Measurements from ENCODE around the gene MOSPD3. TPM values are rescaled to one million over a fixed set of nuclear protein-coding genes. Genes with fewer than 3 reads are reported as not detected.

Gene MOSPD3
- polyA plus RNA-seq, 12 donors: 12.5 to 69.6 (median 17.2) TPM; not detected in 1

DNA sequence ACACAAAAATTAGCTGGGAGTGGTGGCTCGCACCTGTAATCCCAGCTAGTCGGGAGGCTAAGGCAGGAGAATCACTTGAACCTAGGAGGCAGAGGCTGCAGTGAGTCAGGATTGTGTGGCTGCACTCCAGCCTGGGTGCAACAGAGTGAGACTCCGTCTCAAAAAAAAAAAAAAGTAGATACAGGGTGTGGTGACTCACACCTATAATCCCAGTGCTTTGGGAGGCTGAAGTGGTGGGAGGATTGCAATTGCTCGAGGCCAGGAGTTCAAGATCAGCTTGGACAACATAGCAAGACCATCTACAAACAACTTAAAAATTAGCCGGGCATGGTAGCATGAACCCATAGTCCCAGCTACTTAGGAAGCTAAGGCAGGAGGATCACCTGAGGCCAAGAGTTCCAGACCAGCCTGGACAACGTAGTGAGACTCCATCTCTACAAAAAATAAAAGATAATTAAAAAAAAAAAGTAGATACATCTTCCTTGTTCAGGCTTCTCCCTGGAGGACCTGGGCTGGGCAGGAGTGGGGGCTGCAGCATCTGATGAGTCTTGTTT, 2.0 kb downstream of the MOSPD3 start:
- DNase-seq: no peak

- no peak for DNase-seq
These were observed 7.9 kb downstream of the MOSPD3 start for GRCh38 chr7:100620239-100620638.

- no peak for DNase-seq
These were observed 8.5 kb downstream of the MOSPD3 start for GRCh38 chr7:100620804-100621203.

GRCh38 chr7:100621554-100621953, 9.2 kb downstream of the MOSPD3 start:
- DNase-seq: no peak

DNA sequence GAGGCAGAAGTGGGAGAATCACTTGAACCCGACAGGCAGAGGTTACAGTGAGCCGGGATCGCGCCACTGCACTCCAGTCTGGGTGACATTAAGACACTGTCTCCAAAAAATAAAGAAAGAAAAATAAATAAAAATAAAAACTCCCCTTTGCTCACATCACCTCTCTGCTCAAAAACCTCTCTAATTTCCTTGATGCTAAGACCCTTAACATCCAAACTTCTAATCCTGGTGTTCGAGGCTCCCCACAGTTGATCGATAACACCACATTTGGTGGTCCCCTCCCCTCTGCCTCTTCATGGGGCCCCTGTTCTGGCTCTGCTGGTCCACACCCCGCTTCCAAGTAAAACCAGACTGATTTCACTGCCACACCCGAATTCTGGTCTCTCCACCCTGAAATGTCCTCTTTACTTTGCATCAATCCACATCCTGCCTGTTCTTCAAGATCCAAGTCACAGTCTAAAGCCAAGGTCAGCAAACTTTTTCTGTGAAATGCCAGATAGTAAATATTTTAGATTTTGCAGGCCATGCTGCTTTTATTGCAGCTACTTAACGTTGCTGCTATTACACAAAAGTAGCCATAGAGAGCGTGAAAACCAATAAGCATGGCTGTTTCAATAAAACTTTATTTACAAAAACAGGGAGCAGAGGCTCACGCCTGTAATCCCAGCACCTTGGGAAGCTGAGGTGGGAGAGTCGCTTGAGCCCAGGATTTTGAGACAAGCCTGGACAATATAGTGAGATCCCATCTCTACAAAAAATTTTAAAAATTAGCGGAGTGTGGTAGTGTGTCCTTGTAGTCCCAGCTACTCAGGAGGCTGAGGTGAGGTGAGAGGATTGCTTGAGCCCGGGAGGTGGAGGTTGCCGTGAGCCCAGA, 11.8 kb downstream of the MOSPD3 start:
- no peak for DNase-seq

- DNase-seq: no peak
These were observed 13.7 kb downstream of the MOSPD3 start for GRCh38 chr7:100626055-100626454.

DNA sequence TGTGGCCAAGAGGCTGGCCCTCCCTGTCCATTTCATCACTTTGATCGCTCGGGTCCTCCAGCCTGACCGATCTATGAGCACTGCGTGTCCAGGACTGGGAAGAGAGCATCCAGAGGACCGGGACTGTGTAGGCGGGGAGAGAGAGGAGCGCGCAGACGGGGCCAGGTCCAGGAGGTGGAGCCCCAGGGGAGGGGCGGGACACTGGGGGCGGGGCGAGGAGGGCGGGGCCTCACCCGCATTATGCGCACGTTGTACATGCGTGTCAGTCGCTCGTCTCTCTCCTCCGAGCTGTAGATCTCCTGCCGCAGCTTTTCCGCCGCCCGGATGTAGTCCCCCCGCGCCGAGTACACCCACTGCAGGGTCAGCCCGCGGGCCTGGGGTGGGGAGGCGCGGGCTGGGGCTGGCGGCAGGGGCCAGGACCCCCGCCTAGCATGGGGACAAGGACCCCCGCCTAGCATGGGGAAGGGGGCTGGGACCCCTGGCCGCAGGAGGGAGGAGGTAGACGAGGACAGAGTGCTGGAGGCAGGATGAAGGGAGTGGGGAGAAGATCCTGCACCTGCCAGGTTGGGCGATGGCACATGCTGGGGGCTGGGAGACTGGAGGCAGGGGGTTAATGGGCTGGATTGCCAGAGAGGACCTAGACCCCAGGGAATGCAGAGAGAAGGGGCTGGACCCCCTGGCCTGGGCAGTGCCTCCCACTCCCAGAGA, 14.3 kb downstream of the MOSPD3 start:
- DNase-seq: peak; percentile 70

DNA sequence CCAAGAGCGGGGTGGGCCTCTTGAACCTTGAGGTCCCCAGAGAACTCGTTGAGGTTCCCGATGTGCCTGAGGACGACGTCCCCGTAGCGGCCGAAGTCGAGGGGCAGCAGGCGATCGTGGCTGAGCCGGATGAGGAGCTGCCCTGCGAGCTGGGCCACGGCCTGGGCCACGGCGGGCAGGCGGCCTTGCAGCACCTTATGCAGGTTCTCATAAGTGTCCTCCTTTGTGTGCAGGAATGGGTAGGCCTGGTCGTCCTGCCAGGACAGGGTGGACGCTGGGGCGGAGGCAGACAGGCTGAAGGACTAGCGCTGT, 14.9 kb downstream of the MOSPD3 start:
- DNase-seq: no peak

GRCh38 chr7:100629117-100629716, 16.9 kb downstream of the MOSPD3 start:
- no peak for DNase-seq

- no peak for DNase-seq
These were observed 17.7 kb downstream of the MOSPD3 start for GRCh38 chr7:100630066-100630465.

- DNase-seq: no peak
These were observed 20.8 kb downstream of the MOSPD3 start for GRCh38 chr7:100632951-100633717.

GRCh38 chr7:100639995-100640516, 27.7 kb downstream of the MOSPD3 start:
- DNase-seq: no peak

- no peak for DNase-seq
These were observed 28.4 kb downstream of the MOSPD3 start for GRCh38 chr7:100640517-100641440.

GRCh38 chr7:100641463-100641859, 29.1 kb downstream of the MOSPD3 start, which contains the start of gene TFR2:
Gene TFR2, minus strand, starts transcription at chr7:100641552. Its CDS starts 43 bp downstream, at chr7:100641509.
- DNase-seq: no peak

GRCh38 chr7:100641860-100642533, 29.7 kb downstream of the MOSPD3 start:
- no peak for DNase-seq

DNA sequence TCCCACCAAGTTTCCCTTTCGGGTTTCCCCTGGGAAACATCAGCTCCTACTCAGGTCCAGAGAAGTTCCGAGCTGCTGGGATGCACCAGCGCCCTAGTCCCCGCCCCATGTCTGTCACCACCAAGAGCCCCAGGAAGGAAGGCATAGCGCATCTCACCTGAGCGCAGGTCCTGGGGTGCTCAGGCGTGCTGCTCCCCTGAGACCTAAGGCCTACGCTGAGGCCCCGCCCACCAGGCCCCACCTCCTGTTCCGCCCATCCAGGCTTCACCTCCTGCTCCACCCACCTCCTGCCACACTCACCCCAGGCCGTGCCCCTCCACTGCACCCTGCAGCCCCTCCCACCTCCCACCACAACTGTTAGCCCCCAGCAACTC, 30.2 kb downstream of the MOSPD3 start:
- DNase-seq: no peak

GRCh38 chr7:100649826-100650565, 37.7 kb downstream of the MOSPD3 start:
- no peak for DNase-seq

- DNase-seq: no peak
These were observed 42.8 kb downstream of the MOSPD3 start for GRCh38 chr7:100654908-100655831.
